NCI-H510A treated with DMSO at 0.1 percent for 48 hours (cell line): ENCODE measurements around the gene SMIM45.
A peak's percentile ranks its signal among the peaks of the same experiment; 100 is the strongest.
"Not testable (repeated sequence)": the region's sequence is repeated elsewhere in the genome, so short reads cannot be mapped to it uniquely, and the experiment has no call there.

Experiments
- DNase-seq: peaks from one replicate; lab custom pipeline; 2025; lab: John Stamatoyannopoulos, UW

SMIM45 gene

GRCh38 chr22:41934284-41935014 is 17.5 kb upstream of the SMIM45 start:
- DNase-seq: no peak

- DNase-seq: no peak
Measured at GRCh38 chr22:41935015-41935351, 17.0 kb upstream of the SMIM45 start.

- DNase-seq: no peak
Measured at GRCh38 chr22:41935509-41935908, 16.4 kb upstream of the SMIM45 start.

GRCh38 chr22:41936894-41937169 is 15.1 kb upstream of the SMIM45 start:
- DNase-seq: no peak

- DNase-seq: peak; percentile 4
Measured at GRCh38 chr22:41939981-41940831, 11.7 kb upstream of the SMIM45 start.

GRCh38 chr22:41940832-41941765 is 10.9 kb upstream of the SMIM45 start:
- DNase-seq: peak; percentile 63

GRCh38 chr22:41943661-41944209 is 8.2 kb upstream of the SMIM45 start:
- DNase-seq: no peak

- peak; percentile 85 for DNase-seq
Measured at GRCh38 chr22:41946629-41947423, 5.1 kb upstream of the SMIM45 start, which contains the start of gene CENPM. Gene CENPM (minus strand): TSS chr22:41947152. CDS start chr22:41947076, 76 bp downstream.

GRCh38 chr22:41947424-41948080 is 4.4 kb upstream of the SMIM45 start:
- DNase-seq: no peak

GRCh38 chr22:41948142-41948541 is 3.8 kb upstream of the SMIM45 start:
- DNase-seq: no peak

GRCh38 chr22:41948928-41949296 is 3.0 kb upstream of the SMIM45 start:
- not testable (repeated sequence) for DNase-seq

- no peak for DNase-seq
Measured at GRCh38 chr22:41949297-41949965, 2.5 kb upstream of the SMIM45 start.

- DNase-seq: no peak
Measured at GRCh38 chr22:41952713-41953112, 763 bp downstream of the SMIM45 start.

- DNase-seq: no peak
Measured at GRCh38 chr22:41957941-41958556, 6.1 kb downstream of the SMIM45 start.

GRCh38 chr22:41963453-41964111 is 11.6 kb downstream of the SMIM45 start:
- DNase-seq: no peak

GRCh38 chr22:41964112-41964491 is 12.2 kb downstream of the SMIM45 start:
- no peak for DNase-seq

GRCh38 chr22:41966225-41966606 is 14.3 kb downstream of the SMIM45 start:
- no peak for DNase-seq

GRCh38 chr22:41966607-41967240 is 14.8 kb downstream of the SMIM45 start:
- DNase-seq: peak; percentile 37

GRCh38 chr22:41968601-41969000 is 16.7 kb downstream of the SMIM45 start:
- peak; percentile 56 for DNase-seq
